Left renal cortex interstitium (tissue), 4 donors: ENCODE measurements around the gene DCTN1. TPM values are rescaled to one million over a fixed set of nuclear protein-coding genes. Genes with fewer than 3 reads are reported as not detected.
"Not testable (repeated sequence)": the region's sequence is repeated elsewhere in the genome, so short reads cannot be mapped to it uniquely, and the experiment has no call there.

ENCODE experiments used
- DNase-seq, 4 donors: peaks; one replicate each; pipeline ENCODE4 v3.0.0-alpha.2; 2013; ENCODE audit warnings: low read depth in 4 of 4, low spot score in 2 of 4, missing footprints in 1 of 4
- polyA plus RNA-seq, 4 donors: library from polyadenylated mRNA; unstranded; fragments of 120-200 nt; gene quantifications; one replicate each; pipeline ENCODE4 v1.2.1, GENCODE V29; 2013; ENCODE audit not compliant: insufficient read length in 4 of 4

The DCTN1 gene
- polyA plus RNA-seq, 4 donors = 134 to 178 (median 153) TPM

- DNase-seq = no peak
Measured at GRCh38 chr2:74373985-74374384, 6.1 kb downstream of the DCTN1 start.

GRCh38 chr2:74373221-74373676, 6.9 kb downstream of the DCTN1 start:
- DNase-seq = no peak

GRCh38 chr2:74372674-74373073, 7.4 kb downstream of the DCTN1 start:
- DNase-seq = no peak

GRCh38 chr2:74371421-74371820, 8.7 kb downstream of the DCTN1 start:
- DNase-seq = no peak

GRCh38 chr2:74369976-74370375, 10.1 kb downstream of the DCTN1 start:
- no peak for DNase-seq

- no peak for DNase-seq
Measured at GRCh38 chr2:74368499-74368898, 11.6 kb downstream of the DCTN1 start.

- no peak for DNase-seq
Measured at GRCh38 chr2:74367789-74368188, 12.3 kb downstream of the DCTN1 start.

GRCh38 chr2:74366036-74366435, 14.1 kb downstream of the DCTN1 start:
- no peak for DNase-seq

GRCh38 chr2:74364533-74365505, 15.3 kb downstream of the DCTN1 start:
- DNase-seq = no peak

- no peak for DNase-seq
Measured at GRCh38 chr2:74361327-74361726, 18.8 kb downstream of the DCTN1 start.

GRCh38 chr2:74357627-74358026, 22.5 kb downstream of the DCTN1 start:
- DNase-seq = no peak

GRCh38 chr2:74349889-74350288, 30.2 kb downstream of the DCTN1 start:
- DNase-seq = no peak

GRCh38 chr2:74347742-74348141, 32.4 kb downstream of the DCTN1 start:
- no peak for DNase-seq

GRCh38 chr2:74347303-74347702, 32.8 kb downstream of the DCTN1 start:
- DNase-seq = no peak

GRCh38 chr2:74345272-74345943, 34.7 kb downstream of the DCTN1 start:
- no peak for DNase-seq

GRCh38 chr2:74343316-74343715, 36.8 kb downstream of the DCTN1 start, which contains the start of gene SLC4A5:
Gene SLC4A5, minus strand, starts transcription at chr2:74343416. Its CDS starts 28,393 bp downstream, at chr2:74315023.
- DNase-seq = no peak

GRCh38 chr2:74336227-74336626, 43.9 kb downstream of the DCTN1 start:
- DNase-seq = not testable (repeated sequence)

- DNase-seq = peak in 3 of 4 donors; percentile 21 to 66 (median 52)
Measured at GRCh38 chr2:74334931-74335333, 45.2 kb downstream of the DCTN1 start.

GRCh38 chr2:74333896-74334586, 46.1 kb downstream of the DCTN1 start:
- DNase-seq = no peak

GRCh38 chr2:74333175-74333574, 46.9 kb downstream of the DCTN1 start:
- DNase-seq = peak in 1 of 4 donors; percentile 20
